GM21786 (cell line): Measurements from ENCODE around the gene FOXL1.

Source experiments
- ATAC-seq: cut with Tn5 transposase; IDR thresholded peaks from one replicate; pipeline ENCODE4 v1.9.1; 2021; ENCODE audit not compliant: unreplicated experiment

FOXL1 gene

GRCh38 chr16:86598607-86599565, 20.5 kb downstream of the FOXL1 start:
- no peak for ATAC-seq

GRCh38 chr16:86601356-86601755, 23.0 kb downstream of the FOXL1 start:
- no peak for ATAC-seq

GRCh38 chr16:86602521-86602920, 24.2 kb downstream of the FOXL1 start:
- ATAC-seq = no peak

GRCh38 chr16:86604436-86605193, 26.3 kb downstream of the FOXL1 start:
- ATAC-seq = no peak

GRCh38 chr16:86605950-86606349, 27.6 kb downstream of the FOXL1 start:
- no peak for ATAC-seq

GRCh38 chr16:86608301-86608747, 30.0 kb downstream of the FOXL1 start:
- no peak for ATAC-seq

- no peak for ATAC-seq
Measured at GRCh38 chr16:86609115-86609514, 30.8 kb downstream of the FOXL1 start.

- no peak for ATAC-seq
Measured at GRCh38 chr16:86609661-86610060, 31.3 kb downstream of the FOXL1 start.

GRCh38 chr16:86610779-86611524, 32.6 kb downstream of the FOXL1 start:
- no peak for ATAC-seq

GRCh38 chr16:86611525-86611855, 33.1 kb downstream of the FOXL1 start:
- ATAC-seq = no peak

- no peak for ATAC-seq
Measured at GRCh38 chr16:86611941-86612340, 33.6 kb downstream of the FOXL1 start.

- no peak for ATAC-seq
Measured at GRCh38 chr16:86614699-86615098, 36.4 kb downstream of the FOXL1 start.

GRCh38 chr16:86616906-86617305, 38.6 kb downstream of the FOXL1 start:
- ATAC-seq = no peak

GRCh38 chr16:86618431-86619238, 40.3 kb downstream of the FOXL1 start:
- no peak for ATAC-seq

- ATAC-seq = no peak
Measured at GRCh38 chr16:86619239-86619794, 41.0 kb downstream of the FOXL1 start.

GRCh38 chr16:86620184-86620583, 41.8 kb downstream of the FOXL1 start:
- ATAC-seq = no peak

- no peak for ATAC-seq
Measured at GRCh38 chr16:86621966-86622365, 43.6 kb downstream of the FOXL1 start.

GRCh38 chr16:86622700-86623615, 44.6 kb downstream of the FOXL1 start:
- ATAC-seq = no peak

- no peak for ATAC-seq
Measured at GRCh38 chr16:86625029-86625428, 46.7 kb downstream of the FOXL1 start.
